ENCODE measurements around the gene JPH3.

- no peak for TF ChIP-seq CTCF (IDR thresholded peaks at IDR 0.05; ENCODE audit: low read depth, low read length, poor library complexity, severe bottlenecking)
- TF ChIP-seq EZH2phosphoT487 (IDR thresholded peaks at IDR 0.05; ENCODE audit: borderline replicate concordance, low read length) = no peak
These were observed 122.4 kb downstream of the JPH3 start for GRCh38 chr16:87724490-87725291.

Data from DOHH2 (cell line).